Panc1 (cell line): ENCODE data around the gene SHANK3.

Experiments used
- POLR2AphosphoS5 ChIP-seq: IDR thresholded peaks from 2 replicates; pipeline ENCODE4 v1.6.1; 2012; ENCODE audit warnings: mild to moderate bottlenecking, low read depth, low read length, moderate library complexity
- SIN3A ChIP-seq: IDR thresholded peaks from 2 replicates; pipeline ENCODE4 v1.6.1; 2012; ENCODE audit warnings: low read depth, mild to moderate bottlenecking, low read length, moderate library complexity, borderline replicate concordance; ENCODE audit not compliant: insufficient read depth
- TCF7L2 ChIP-seq: IDR thresholded peaks from 2 replicates; pipeline ENCODE4 v1.6.1; 2011; ENCODE audit warnings: mild to moderate bottlenecking, low read depth, low read length, inconsistent platforms
- TF ChIP-seq, protein P1 (sequence below): fragments of 450-650 bp; IDR thresholded peaks from 2 replicates; pipeline ENCODE4 v1.5.1; 2017; ENCODE audit warnings: mild to moderate bottlenecking

DNA sequence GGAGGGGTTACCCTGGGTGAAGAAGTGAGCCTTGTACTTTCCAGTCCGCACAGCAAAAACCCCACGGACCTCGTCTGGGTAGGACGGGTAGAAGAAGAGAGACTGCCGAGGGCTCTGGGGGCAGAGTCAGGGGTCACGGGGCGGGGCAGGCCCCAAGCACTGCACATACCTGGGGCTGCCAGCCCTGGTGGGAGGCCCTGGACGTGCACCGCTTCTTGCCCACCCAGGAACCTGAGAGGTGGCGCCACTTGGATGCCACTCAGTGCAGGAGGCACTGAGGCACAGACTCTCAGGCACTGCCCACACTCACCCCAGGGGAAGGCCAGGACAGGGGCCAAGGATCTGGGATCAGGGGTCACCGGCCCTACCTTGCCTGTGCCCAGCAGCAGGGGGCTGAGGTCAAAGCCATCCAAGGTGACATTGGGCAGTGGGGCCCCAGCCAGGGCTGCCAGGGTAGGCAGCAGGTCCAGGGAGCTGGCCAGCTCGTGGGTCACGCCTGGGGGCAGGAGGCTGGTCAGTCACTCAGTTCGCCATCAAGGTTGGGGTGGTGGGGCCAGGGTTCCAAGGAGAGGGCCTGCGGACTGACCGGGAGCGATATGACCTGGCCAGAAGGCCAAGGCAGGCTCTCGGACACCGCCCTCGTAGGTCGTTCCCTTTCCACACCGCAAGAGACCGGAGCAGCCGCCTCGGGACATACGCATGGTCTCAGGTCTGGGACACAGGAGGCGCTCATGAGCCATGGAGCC, 46.9 kb upstream of the SHANK3 start:
- TF ChIP-seq, protein P1, sequence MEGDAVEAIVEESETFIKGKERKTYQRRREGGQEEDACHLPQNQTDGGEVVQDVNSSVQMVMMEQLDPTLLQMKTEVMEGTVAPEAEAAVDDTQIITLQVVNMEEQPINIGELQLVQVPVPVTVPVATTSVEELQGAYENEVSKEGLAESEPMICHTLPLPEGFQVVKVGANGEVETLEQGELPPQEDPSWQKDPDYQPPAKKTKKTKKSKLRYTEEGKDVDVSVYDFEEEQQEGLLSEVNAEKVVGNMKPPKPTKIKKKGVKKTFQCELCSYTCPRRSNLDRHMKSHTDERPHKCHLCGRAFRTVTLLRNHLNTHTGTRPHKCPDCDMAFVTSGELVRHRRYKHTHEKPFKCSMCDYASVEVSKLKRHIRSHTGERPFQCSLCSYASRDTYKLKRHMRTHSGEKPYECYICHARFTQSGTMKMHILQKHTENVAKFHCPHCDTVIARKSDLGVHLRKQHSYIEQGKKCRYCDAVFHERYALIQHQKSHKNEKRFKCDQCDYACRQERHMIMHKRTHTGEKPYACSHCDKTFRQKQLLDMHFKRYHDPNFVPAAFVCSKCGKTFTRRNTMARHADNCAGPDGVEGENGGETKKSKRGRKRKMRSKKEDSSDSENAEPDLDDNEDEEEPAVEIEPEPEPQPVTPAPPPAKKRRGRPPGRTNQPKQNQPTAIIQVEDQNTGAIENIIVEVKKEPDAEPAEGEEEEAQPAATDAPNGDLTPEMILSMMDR = peak; percentile 63
- TF ChIP-seq POLR2AphosphoS5 (no peak), SIN3A (no peak), TCF7L2 (no peak)
